Lower leg skin (tissue), 3 donors: Measurements from ENCODE around the gene MICAL2.

ENCODE experiments used
- CTCF ChIP-seq, 3 donors: fragments of 450-650 bp; IDR thresholded peaks; one replicate each; pipeline ENCODE4 v1.5.1; 2016; ENCODE audit warnings: antibody characterized with exemption in 3 of 3, mild to moderate bottlenecking in 3 of 3, moderate library complexity in 2 of 3
- POLR2A ChIP-seq, 2 donors: fragments of 450-650 bp; IDR thresholded peaks; one replicate each; pipeline ENCODE4 v1.6.1; 2016 to 2017; ENCODE audit warnings: antibody characterized with exemption in 2 of 2, mild to moderate bottlenecking in 1 of 2, moderate library complexity in 1 of 2

GRCh38 chr11:12117200-12117599 lies 6.8 kb downstream of the MICAL2 start:
- TF ChIP-seq CTCF (IDR thresholded peaks at IDR 0.05) (no peak), POLR2A (IDR thresholded peaks at IDR 0.05) (no peak)
